Epithelial cell of proximal tubule (primary cell): Measurements from ENCODE around the gene RALGPS1. TPM values are rescaled to one million over a fixed set of nuclear protein-coding genes. Genes with fewer than 3 reads are reported as not detected.

Experiments used
- DNase-seq: peaks from one replicate; pipeline ENCODE4 v3.0.0-alpha.2; 2011; ENCODE audit warnings: low read depth
- H3K4me3 ChIP-seq: 2 replicates; pipeline ENCODE4 v1.5.1; 2011; ENCODE audit warnings: low read depth, mild to moderate bottlenecking, low read length
- total RNA-seq: library from RNA; depleted of rRNA; stranded (reverse); fragments of >200 nt; gene quantifications from 2 replicates; pipeline ENCODE4 v1.2.3, GENCODE V29; 2015
- TF ChIP-seq, protein P1 (sequence below): conservative IDR thresholded peaks from 2 replicates; pipeline ENCODE4 v1.5.1; 2012; ENCODE audit warnings: low read depth, mild to moderate bottlenecking, low read length

RALGPS1 gene
- total RNA-seq, 1 donor from 2014 or later = 4.0 TPM

DNA sequence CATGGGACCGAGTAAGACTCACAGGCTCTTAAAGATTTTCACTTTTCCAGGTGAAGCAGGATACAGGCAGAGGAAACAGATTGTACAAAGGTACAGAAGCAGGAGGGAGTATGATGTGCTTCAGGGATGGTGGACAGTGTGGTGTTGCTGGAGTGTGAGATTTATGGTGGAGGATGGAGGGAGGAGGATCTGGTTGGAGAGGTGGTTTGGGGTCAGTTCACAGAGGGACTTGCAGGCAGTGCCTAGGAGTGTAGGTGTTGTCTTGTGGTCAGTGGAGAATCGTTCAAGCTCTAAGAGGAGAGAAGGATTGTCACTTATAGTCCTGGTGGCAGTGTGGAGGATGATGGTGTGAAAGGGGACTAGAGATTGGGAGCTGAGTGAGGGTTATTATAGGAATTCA is 11.8 kb downstream of the RALGPS1 start:
- no peak for DNase-seq
- no peak overlapping the region for H3K4me3 ChIP-seq
- TF ChIP-seq, protein P1, sequence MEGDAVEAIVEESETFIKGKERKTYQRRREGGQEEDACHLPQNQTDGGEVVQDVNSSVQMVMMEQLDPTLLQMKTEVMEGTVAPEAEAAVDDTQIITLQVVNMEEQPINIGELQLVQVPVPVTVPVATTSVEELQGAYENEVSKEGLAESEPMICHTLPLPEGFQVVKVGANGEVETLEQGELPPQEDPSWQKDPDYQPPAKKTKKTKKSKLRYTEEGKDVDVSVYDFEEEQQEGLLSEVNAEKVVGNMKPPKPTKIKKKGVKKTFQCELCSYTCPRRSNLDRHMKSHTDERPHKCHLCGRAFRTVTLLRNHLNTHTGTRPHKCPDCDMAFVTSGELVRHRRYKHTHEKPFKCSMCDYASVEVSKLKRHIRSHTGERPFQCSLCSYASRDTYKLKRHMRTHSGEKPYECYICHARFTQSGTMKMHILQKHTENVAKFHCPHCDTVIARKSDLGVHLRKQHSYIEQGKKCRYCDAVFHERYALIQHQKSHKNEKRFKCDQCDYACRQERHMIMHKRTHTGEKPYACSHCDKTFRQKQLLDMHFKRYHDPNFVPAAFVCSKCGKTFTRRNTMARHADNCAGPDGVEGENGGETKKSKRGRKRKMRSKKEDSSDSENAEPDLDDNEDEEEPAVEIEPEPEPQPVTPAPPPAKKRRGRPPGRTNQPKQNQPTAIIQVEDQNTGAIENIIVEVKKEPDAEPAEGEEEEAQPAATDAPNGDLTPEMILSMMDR = no peak

DNA sequence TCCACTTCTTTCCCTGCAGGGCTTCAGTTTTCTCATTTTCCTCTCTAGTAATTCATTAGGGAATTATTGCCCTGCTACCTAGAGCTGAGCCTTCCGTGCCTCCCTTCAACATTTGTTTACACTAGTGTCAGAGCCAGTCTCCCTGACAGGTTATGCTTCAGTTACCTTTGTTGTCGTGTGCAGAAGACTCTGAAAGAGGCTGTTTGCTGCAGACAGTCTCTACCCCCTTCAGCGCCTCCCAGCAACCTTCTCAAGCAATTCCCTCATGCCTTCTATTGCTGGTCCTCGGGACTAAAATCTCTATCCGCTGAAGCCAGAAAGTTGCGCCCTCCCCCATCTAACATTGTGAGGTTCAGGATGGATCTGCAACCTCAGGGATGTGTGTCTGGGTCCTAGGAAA is 12.8 kb downstream of the RALGPS1 start:
- DNase-seq = no peak
- TF ChIP-seq, protein P1 = no peak
- no peak overlapping the region for H3K4me3 ChIP-seq

DNA sequence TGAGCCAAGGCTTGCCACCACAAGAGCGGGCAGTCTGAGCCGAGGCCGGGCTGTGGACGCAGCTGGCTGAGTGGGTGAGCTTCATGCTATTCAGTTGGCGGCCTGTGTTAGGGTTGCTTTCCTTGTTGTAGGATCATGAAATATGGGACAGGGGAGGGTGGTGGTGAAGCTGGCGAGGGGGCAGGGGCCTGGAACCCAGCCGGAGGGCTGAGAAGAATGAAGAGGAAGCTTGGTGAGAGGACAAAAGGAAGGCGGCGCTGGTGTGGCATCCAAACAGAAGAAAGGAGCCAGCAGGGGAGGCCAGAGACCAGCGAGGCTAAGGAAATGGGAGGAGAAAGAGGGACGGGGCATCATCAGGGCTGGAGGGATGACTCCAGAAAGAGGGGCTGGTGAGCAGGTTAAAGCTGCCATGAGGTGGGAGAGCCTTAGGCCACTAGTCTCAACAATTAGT is 18.3 kb downstream of the RALGPS1 start:
- no peak overlapping the region for H3K4me3 ChIP-seq
- TF ChIP-seq, protein P1 = no peak
- no peak for DNase-seq

DNA sequence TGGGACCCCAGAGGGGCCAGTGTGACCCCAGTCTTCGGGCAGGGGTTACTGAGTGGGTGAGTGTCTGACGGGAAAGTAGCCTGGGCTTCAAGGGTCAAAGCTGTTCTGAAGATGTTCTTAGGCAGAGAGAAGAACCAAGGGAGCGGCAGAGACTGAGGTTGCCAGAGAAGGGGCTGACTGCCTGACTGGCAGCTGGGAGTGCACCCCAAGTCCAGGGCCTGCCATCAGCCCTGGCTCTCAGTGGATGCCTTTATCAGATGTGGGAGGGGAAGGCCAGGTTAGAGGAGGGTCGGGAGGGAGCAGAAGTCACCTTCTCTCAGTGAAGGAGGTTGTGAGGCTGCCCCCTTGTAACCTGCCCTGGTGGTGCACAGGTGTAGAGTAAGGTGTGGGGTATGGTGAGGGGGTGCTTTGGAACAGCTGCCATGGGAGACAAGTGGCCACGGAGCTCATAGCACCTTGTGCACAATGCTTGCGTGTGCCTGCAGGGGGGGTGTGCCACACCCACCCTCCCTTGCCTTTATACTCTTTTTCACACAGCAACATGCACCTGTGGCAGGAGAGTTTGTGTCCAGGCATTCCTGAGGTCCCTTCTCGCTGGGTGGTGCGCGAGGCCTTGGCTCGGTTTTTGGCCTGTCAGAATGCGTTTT is 18.9 kb downstream of the RALGPS1 start:
- TF ChIP-seq, protein P1 = no peak
- no peak for DNase-seq

DNA sequence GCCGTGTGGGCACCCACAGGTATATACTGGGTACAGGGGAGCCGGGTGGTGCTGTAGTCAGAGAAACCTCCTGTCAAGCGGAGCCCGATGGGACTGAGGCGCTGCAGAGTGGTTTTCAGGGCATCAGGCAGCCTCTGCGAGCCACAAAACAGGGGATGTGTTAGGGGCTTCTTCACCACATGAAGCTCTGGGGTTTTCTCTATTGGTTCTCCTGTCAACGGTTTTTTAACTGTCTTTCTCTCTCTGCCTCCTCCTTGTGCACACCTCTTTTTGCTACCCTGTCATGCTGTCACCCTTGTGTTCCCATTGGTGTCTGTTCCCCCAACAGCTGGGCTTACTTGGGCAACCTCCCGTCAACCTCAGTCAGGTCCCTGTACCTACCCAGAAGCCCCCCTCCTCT is 19.9 kb downstream of the RALGPS1 start:
- DNase-seq = no peak
- TF ChIP-seq, protein P1 = no peak
- H3K4me3 ChIP-seq = no peak overlapping the region

More for the DNA sequence above, 18.9 kb downstream of the RALGPS1 start:
- no peak overlapping the region for H3K4me3 ChIP-seq

DNA sequence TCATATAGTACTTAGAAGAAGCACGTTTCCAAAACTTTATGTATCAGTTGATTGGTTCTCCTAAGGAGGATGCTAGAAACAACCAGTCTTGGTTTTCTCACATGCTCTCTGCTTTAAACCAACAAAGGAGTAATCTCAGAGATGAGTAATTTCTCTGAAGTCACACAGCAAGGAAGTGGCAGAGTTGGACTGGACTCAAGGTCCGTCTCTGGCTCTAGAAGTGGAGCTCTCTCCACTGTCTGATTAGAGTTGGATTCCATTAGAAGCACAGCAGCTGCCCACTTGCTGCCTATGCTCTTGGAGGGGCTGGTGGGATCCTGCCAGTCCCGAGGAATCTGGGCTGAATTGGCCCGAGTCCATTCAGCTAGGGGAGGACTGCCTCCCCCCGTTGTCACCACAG is 21.0 kb downstream of the RALGPS1 start:
- TF ChIP-seq, protein P1 = no peak
- H3K4me3 ChIP-seq = no peak overlapping the region
- DNase-seq = no peak

DNA sequence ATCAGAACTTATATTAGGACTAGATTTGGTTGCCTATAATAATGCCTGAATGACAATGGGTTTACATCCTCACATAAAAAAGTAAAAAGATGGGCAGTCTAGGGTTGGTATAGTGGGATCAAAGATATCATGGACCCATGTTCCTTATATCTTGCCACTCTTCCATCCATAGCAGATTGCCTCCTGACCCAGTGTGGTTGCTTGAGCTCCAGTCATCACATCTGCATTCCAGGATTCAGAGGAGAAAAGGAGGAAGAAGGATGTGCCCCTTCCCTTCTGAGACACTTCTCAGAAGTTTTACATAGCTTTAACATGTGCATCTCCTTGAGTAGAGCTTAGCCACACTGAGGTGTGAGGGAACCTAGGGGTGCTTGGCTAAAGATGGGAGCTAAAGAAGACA is 22.9 kb downstream of the RALGPS1 start:
- no peak for DNase-seq
- TF ChIP-seq, protein P1 = no peak
- H3K4me3 ChIP-seq = no peak overlapping the region
